ENCODE results near the gene TBL3.

GRCh38 chr16:2025878-2026460 lies 54.1 kb downstream of the TBL3 start:
- TF ChIP-seq CTCF (IDR thresholded peaks at IDR 0.05) (no peak), EP300 (IDR thresholded peaks at IDR 0.05) (no peak), POLR2A (IDR thresholded peaks at IDR 0.05) (no peak)

All from ovary (tissue), 3 donors.